Prostate gland (tissue), 2 donors: ENCODE data around the gene PDE4D.

Experiments
- CTCF ChIP-seq, 4 experiments: fragments of 200-600 bp in 2 of 4; fragments of 450-650 bp in 2 of 4; sonication (generic) in 2 of 4; IDR thresholded peaks; 1 replicate in 3 of 4; 2 replicates in 1 of 4; pipeline ENCODE4 v1.5.1; 2016 to 2019; ENCODE audit warnings: antibody characterized with exemption in 4 of 4, mild to moderate bottlenecking in 2 of 4, moderate library complexity in 2 of 4
- POLR2A ChIP-seq: fragments of 450-650 bp; IDR thresholded peaks from one replicate; pipeline ENCODE4 v1.6.1; 2016; ENCODE audit warnings: antibody characterized with exemption, mild to moderate bottlenecking
- POLR2AphosphoS5 ChIP-seq: sonication (generic); formaldehyde crosslinking; IDR thresholded peaks from one replicate; pipeline ENCODE4 v1.6.1; 2017; ENCODE audit warnings: antibody characterized with exemption

GRCh38 chr5:59923465-59923864, 29.9 kb upstream of the PDE4D start:
- TF ChIP-seq POLR2A (no peak), CTCF (IDR thresholded peaks at IDR 0.05) (no peak), POLR2AphosphoS5 (no peak)
